Keratinocyte (primary cell): Measurements from ENCODE around the gene CCDC148.
"Not testable (repeated sequence)": the region's sequence is repeated elsewhere in the genome, so short reads cannot be mapped to it uniquely, and the experiment has no call there.

Experiments
- EZH2 ChIP-seq: IDR thresholded peaks from one replicate; pipeline ENCODE4 v1.6.1; 2012; ENCODE audit warnings: inconsistent platforms, mild to moderate bottlenecking, low read length, moderate library complexity
- TF ChIP-seq, protein P1 (sequence below), 3 experiments: IDR thresholded peaks in 1 of 3; conservative IDR thresholded peaks in 1 of 3; optimal IDR thresholded peaks in 1 of 3; 2 replicates in 2 of 3; 3 replicates in 1 of 3; pipeline versions ENCODE3 to v1.5.1; 2011; ENCODE audit warnings: low read length in 3 of 3, mild to moderate bottlenecking in 3 of 3, moderate library complexity in 2 of 3, control low read depth in 1 of 3, inconsistent platforms in 1 of 3; ENCODE audit not compliant: insufficient read depth in 2 of 3; ENCODE audit errors: extremely low read depth in 1 of 3

DNA sequence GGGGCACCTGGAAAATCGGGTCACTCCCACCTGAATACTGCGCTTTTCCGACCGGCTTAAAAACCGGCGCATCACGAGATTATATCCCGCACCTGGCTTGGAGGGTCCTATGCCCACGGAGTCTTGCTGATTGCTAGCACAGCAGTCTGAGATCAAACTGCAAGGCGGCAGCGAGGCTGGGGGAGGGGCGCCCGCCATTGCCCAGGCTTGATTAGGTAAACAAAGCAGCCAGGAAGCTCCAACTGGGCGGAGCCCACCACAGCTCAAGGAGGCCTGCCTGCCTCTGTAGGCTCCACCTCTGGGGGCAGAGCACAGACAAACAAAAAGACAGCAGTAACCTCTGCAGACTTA lies 105.1 kb downstream of the CCDC148 start:
- TF ChIP-seq, protein P1, sequence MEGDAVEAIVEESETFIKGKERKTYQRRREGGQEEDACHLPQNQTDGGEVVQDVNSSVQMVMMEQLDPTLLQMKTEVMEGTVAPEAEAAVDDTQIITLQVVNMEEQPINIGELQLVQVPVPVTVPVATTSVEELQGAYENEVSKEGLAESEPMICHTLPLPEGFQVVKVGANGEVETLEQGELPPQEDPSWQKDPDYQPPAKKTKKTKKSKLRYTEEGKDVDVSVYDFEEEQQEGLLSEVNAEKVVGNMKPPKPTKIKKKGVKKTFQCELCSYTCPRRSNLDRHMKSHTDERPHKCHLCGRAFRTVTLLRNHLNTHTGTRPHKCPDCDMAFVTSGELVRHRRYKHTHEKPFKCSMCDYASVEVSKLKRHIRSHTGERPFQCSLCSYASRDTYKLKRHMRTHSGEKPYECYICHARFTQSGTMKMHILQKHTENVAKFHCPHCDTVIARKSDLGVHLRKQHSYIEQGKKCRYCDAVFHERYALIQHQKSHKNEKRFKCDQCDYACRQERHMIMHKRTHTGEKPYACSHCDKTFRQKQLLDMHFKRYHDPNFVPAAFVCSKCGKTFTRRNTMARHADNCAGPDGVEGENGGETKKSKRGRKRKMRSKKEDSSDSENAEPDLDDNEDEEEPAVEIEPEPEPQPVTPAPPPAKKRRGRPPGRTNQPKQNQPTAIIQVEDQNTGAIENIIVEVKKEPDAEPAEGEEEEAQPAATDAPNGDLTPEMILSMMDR (optimal IDR thresholded peaks at IDR 0.05 in 1 of 3, IDR thresholded peaks at IDR 0.05 in 1 of 3, conservative IDR thresholded peaks at IDR 0.05 in 1 of 3; ENCODE audit: extremely low read depth in 1 of 3, insufficient read depth in 2 of 3, low read length in 3 of 3) = not testable (repeated sequence)
- TF ChIP-seq EZH2 = not testable (repeated sequence)
